PC-9 (cell line): ENCODE data around the gene MYOZ2. TPM values are rescaled to one million over a fixed set of nuclear protein-coding genes. Genes with fewer than 3 reads are reported as not detected.
"Not testable (repeated sequence)": the region's sequence is repeated elsewhere in the genome, so short reads cannot be mapped to it uniquely, and the experiment has no call there.

ENCODE experiments used
- BruUV-seq: library from RNA; stranded (reverse); fragments of 400-500 nt; replicated peaks from 2 replicates; lab custom pipeline; 2021; lab: Mats Ljungman, UMichigan
- CTCF ChIA-PET: fragments of 300-600 bp; sonication (Branson Sonifier 250); formaldehyde crosslinking; loops from one replicate; lab custom pipeline; 2022; ENCODE audit warnings: antibody characterized with exemption; lab: Charles Lee
- POLR2A ChIA-PET: fragments of 300-600 bp; sonication (Branson Sonifier 250); formaldehyde crosslinking; loops from one replicate; lab custom pipeline; 2022; ENCODE audit warnings: antibody characterized with exemption; ENCODE audit not compliant: unreplicated experiment; lab: Charles Lee
- DNase-seq, 2 experiments: peaks; one replicate each; pipeline versions ENCODE4 v3.0.0 to v3.0.0-alpha.2; 2015 to 2022; ENCODE audit warnings: mixed read lengths in 1 of 2
- H2AFZ ChIP-seq: fragments of 200-600 bp; sonication (generic); 2 replicates; pipeline ENCODE4 v1.8.1; 2017; ENCODE audit warnings: antibody characterized with exemption
- H3F3A ChIP-seq: fragments of 200-600 bp; sonication (generic); 2 replicates; pipeline ENCODE4 v1.8.1; 2017; ENCODE audit warnings: antibody characterized with exemption, mild to moderate bottlenecking, low read depth; ENCODE audit not compliant: insufficient read depth
- H3K27ac ChIP-seq: fragments of 200-600 bp; sonication (generic); 2 replicates; pipeline ENCODE4 v1.6.1; 2016; ENCODE audit warnings: mixed run types
- H3K27me3 ChIP-seq: fragments of 200-600 bp; sonication (generic); 2 replicates; pipeline ENCODE4 v1.6.1; 2016; ENCODE audit warnings: low read depth, mixed run types; ENCODE audit not compliant: insufficient read depth
- H3K36me3 ChIP-seq: fragments of 200-600 bp; sonication (generic); 2 replicates; pipeline ENCODE4 v1.6.1; 2016; ENCODE audit warnings: low read depth, mixed run types
- H3K4me1 ChIP-seq: fragments of 200-600 bp; sonication (generic); replicated peaks from 2 replicates; pipeline ENCODE4 v1.6.1; 2016; ENCODE audit warnings: mixed run types; ENCODE audit not compliant: insufficient read depth
- H3K4me2 ChIP-seq: fragments of 200-600 bp; sonication (generic); 2 replicates; pipeline ENCODE4 v1.6.1; 2017; ENCODE audit warnings: mixed run types
- H3K4me3 ChIP-seq: fragments of 200-600 bp; sonication (generic); 2 replicates; pipeline ENCODE4 v1.6.1; 2016; ENCODE audit warnings: mixed run types
- H3K79me2 ChIP-seq: fragments of 200-600 bp; sonication (generic); 2 replicates; pipeline ENCODE4 v1.6.1; 2017; ENCODE audit warnings: low read depth, mixed run types
- H3K9me2 ChIP-seq: fragments of 200-600 bp; sonication (generic); 2 replicates; pipeline ENCODE4 v1.8.1; 2017; ENCODE audit warnings: mild to moderate bottlenecking; ENCODE audit not compliant: insufficient read depth
- H3K9me3 ChIP-seq: fragments of 200-600 bp; sonication (generic); 2 replicates; pipeline ENCODE4 v1.8.1; 2016; ENCODE audit warnings: low read depth; ENCODE audit not compliant: insufficient read depth
- H4K20me1 ChIP-seq: fragments of 200-600 bp; sonication (generic); 2 replicates; pipeline ENCODE4 v1.8.1; 2017; ENCODE audit not compliant: insufficient read depth
- EZH2 ChIP-seq: fragments of 200-600 bp; sonication (generic); IDR thresholded peaks from 2 replicates; pipeline ENCODE4 v1.8.0; 2017; ENCODE audit warnings: antibody characterized with exemption, low read depth
- intact Hi-C: fragments of 100-400 bp; cut with micrococcal nuclease; formaldehyde crosslinking; loops from one replicate; pipeline ENCODE4 v1.10.0; 2022; ENCODE audit not compliant: unreplicated experiment
- total RNA-seq: library from RNA; stranded (reverse); gene quantifications from 2 replicates; pipeline ENCODE4 v1.2.3, GENCODE V29; 2021
- TF ChIP-seq, protein P1 (sequence below): fragments of 200-600 bp; sonication (generic); conservative IDR thresholded peaks from 2 replicates; pipeline ENCODE4 v1.6.1; 2017; ENCODE audit warnings: mixed run types, antibody characterized with exemption, mild to moderate bottlenecking, moderate library complexity

The MYOZ2 gene
- total RNA-seq, 1 experiment from 2014 or later, result not detected

DNA sequence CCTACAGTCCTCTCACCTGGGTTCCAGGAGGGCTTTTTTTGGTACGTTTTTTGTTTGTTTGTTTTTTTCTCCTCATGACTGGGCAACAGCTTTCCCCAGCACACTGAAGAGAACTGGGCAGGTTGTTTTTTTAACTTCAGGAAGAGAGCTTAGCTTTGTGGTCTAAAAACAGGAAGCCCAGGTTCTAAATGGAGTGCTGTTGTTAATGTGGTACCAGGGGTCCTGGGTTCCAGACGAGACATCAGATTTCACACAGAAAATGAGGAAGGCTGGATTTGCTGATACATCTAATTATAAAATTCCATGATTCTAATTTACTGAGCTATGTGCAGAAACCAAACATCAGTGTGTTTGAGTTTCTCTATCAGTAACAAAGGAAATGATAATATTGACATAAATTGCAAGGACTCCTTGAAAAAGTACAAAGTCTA, 4.2 kb downstream of the MYOZ2 start:
- Histone ChIP-seq H3K4me2 (no peak overlapping the region), H3K27ac (no peak overlapping the region), H3K4me1 (no peaks in the 10 kb centered on the region), H3K27me3 (no peaks in the 10 kb centered on the region), H3K9me3 (no peaks in the 10 kb centered on the region), H3K79me2 (no peaks in the 10 kb centered on the region), H3F3A (no peaks in the 10 kb centered on the region), H3K9me2 (no peaks in the 10 kb centered on the region), H4K20me1 (no peaks in the 10 kb centered on the region), H2AFZ (no peak overlapping the region; the same call in 1 of the 2 replicates), H3K4me3 (no peak overlapping the region), H3K36me3 (no peaks in the 10 kb centered on the region)
- CTCF ChIA-PET, result no interaction called here
- no TSS peak for BruUV-seq
- DNase-seq, result no peak
- POLR2A ChIA-PET, result no interaction called here
- TF ChIP-seq, protein P1, sequence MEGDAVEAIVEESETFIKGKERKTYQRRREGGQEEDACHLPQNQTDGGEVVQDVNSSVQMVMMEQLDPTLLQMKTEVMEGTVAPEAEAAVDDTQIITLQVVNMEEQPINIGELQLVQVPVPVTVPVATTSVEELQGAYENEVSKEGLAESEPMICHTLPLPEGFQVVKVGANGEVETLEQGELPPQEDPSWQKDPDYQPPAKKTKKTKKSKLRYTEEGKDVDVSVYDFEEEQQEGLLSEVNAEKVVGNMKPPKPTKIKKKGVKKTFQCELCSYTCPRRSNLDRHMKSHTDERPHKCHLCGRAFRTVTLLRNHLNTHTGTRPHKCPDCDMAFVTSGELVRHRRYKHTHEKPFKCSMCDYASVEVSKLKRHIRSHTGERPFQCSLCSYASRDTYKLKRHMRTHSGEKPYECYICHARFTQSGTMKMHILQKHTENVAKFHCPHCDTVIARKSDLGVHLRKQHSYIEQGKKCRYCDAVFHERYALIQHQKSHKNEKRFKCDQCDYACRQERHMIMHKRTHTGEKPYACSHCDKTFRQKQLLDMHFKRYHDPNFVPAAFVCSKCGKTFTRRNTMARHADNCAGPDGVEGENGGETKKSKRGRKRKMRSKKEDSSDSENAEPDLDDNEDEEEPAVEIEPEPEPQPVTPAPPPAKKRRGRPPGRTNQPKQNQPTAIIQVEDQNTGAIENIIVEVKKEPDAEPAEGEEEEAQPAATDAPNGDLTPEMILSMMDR, result no peak
- intact Hi-C loops, result no loop called here

- H3K27me3 ChIP-seq, H3K4me1 ChIP-seq, H3K4me2 ChIP-seq, H3K9me3 ChIP-seq, POLR2A ChIA-PET, H4K20me1 ChIP-seq, intact Hi-C loops, H2AFZ ChIP-seq, H3F3A ChIP-seq, H3K4me3 ChIP-seq, BruUV-seq, H3K36me3 ChIP-seq, CTCF ChIA-PET, H3K27ac ChIP-seq, H3K9me2 ChIP-seq, H3K79me2 ChIP-seq, DNase-seq: not testable (repeated sequence)
Measured at GRCh38 chr4:119141283-119141682, 5.7 kb downstream of the MYOZ2 start.

- H2AFZ ChIP-seq, result no peak overlapping the region
- ChIA-PET POLR2A (no interaction called here), CTCF (no interaction called here)
- H4K20me1 ChIP-seq, result no peaks in the 10 kb centered on the region
- no peak overlapping the region for H3K4me2 ChIP-seq
- no peak for DNase-seq
- H3K4me3 ChIP-seq, result no peak overlapping the region
- TF ChIP-seq, protein P1, result no peak
- no peak for TF ChIP-seq EZH2
- H3K36me3 ChIP-seq, result no peaks in the 10 kb centered on the region
- H3K27me3 ChIP-seq, result no peaks in the 10 kb centered on the region
- no peaks in the 10 kb centered on the region for H3F3A ChIP-seq
- intact Hi-C loops, result no loop called here
- no peaks in the 10 kb centered on the region for H3K9me2 ChIP-seq
- no peaks in the 10 kb centered on the region for H3K79me2 ChIP-seq
- no peaks in the 10 kb centered on the region for H3K9me3 ChIP-seq
- H3K27ac ChIP-seq, result no peak overlapping the region
- no peaks in the 10 kb centered on the region for H3K4me1 ChIP-seq
- BruUV-seq, result no TSS peak
Measured at GRCh38 chr4:119142833-119143232, 7.2 kb downstream of the MYOZ2 start.

DNA sequence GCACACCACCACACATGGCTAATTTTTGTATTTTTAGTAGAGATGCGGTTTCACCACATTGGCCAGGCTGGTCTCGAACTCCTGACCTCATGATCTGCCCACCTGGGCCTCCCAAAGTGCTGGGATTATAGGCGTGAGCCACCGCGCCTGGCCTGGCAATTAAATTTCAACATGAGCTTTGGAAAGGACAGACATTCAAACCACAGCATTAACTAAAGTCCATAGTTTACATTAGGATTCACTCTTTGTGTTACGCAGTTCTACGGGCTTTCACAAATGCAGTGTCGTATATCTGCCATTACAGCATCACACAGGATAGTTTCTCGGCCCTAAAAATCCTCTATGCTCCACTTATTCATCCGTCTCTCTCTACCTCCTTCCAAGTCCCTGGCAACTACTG, 7.7 kb downstream of the MYOZ2 start:
- H3K27ac ChIP-seq, DNase-seq, H3K9me3 ChIP-seq, CTCF ChIA-PET, H4K20me1 ChIP-seq, H3K36me3 ChIP-seq, H2AFZ ChIP-seq, intact Hi-C loops, H3F3A ChIP-seq, H3K79me2 ChIP-seq, H3K4me2 ChIP-seq, BruUV-seq, H3K4me3 ChIP-seq, POLR2A ChIA-PET, H3K9me2 ChIP-seq, H3K4me1 ChIP-seq, H3K27me3 ChIP-seq: not testable (repeated sequence)
